Renal cortex interstitium (tissue), 11 donors: ENCODE results near the gene AFMID. TPM values are rescaled to one million over a fixed set of nuclear protein-coding genes. Genes with fewer than 3 reads are reported as not detected.
"Not testable (repeated sequence)": the region's sequence is repeated elsewhere in the genome, so short reads cannot be mapped to it uniquely, and the experiment has no call there.

ENCODE experiments used
- DNase-seq, 11 donors: peaks; one replicate each; pipeline ENCODE4 v3.0.0-alpha.2; 2013; ENCODE audit warnings: low read depth in 9 of 11, low spot score in 4 of 11; ENCODE audit errors: extremely low read depth in 1 of 11
- polyA plus RNA-seq, 3 donors: library from polyadenylated mRNA; unstranded; fragments of 120-200 nt; gene quantifications; one replicate each; pipeline ENCODE4 v1.2.1, GENCODE V29; 2013; ENCODE audit not compliant: insufficient read length in 3 of 3

Gene AFMID
- polyA plus RNA-seq, 3 donors, result 58.3 to 95.7 (median 65.7) TPM

DNA sequence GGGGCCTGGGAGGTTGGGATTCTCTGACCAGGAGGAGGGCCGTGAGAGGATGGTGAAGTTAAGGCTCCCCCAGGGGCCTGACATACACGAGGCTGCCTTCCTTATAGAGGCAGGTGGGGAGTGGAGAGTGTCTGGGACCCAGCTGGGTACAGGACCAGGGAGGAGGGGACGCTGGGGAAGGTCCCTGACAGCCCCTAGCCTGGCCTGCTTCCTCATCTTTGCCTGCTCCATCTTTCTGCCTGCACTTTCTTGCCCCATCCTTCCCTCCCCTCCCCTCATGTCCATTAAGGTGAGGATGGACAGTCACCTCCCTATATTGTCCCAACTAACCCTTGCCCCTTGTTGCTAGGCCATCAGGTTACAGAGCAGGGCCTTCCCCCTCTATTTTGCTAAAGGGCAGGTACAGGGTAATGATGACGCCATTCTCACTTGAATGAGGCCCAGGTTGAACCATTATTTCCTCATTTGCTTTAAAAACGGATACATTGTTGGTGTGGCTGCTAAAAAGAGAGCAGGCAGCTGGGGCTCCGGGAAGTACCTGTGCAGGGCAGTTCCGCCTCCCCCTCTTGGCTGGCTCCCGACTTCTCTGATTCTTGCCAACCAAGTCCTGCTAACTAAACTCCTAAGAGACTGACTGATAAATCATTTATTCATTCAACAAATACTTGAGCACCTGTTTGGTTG is 39.7 kb upstream of the AFMID start:
- DNase-seq, result no peak

DNA sequence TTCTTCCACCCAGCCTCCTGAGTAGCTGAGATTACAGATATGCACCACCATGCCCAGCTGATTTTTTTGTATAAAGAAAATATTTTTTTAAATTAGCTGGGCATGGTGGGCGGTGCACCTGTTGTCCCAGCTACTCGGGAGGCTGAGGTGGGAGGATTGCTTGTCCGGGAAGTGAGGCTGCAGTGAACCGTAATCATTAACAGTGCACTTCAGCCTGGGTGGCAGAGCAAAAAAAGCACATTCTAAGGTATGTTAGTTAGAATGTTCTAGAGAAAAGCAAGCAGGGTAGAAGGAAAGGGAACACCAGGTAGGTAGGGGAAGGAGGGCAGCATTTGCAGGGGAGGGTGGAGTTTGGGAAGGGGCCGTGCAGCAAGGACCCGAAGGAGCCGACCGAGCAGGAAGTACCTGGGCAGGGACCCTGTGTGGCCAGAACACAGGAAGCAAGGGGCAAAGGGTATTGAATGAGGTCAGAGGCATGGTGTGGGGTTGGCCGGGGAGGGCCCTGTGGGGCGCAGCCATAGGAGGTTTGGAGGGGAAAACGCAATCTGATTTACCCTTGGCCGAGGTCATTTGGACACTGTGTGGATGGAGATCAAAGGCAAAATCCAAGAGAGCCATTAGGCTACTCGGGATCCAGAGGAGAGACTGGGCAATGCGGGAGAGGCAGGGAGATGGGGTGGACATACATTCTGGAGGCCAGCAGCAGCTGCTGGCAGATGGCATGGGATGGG is 38.7 kb upstream of the AFMID start:
- no peak for DNase-seq

DNA sequence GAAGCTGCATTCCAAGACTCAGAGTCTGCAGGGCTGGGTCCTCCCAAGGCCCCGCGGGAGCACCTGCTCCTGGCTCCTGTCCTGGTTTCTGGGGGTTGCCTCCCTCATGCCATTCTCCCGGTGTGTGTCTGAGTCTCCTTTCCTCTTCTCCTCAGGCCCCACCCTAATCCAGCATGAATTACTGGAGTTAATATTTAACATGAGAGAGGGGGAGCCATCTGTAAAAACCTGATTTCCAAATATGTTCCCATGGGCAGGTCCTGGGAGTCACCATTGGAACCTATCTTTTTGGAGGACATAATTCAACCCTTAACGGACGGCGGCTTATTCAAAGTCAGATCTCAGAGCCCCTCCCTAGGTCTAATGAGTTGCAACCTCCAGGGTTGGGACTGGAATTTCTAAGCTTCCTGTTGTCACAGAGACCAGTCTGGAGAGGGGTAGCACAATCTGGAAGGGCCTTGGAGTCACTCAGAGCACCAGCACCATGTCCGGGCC is 35.6 kb upstream of the AFMID start:
- DNase-seq, result no peak

- no peak for DNase-seq
These were observed 32.0 kb upstream of the AFMID start for GRCh38 chr17:78154903-78155811.

- DNase-seq, result no peak
These were observed 27.5 kb upstream of the AFMID start for GRCh38 chr17:78159575-78160158.

- no peak for DNase-seq
These were observed 23.0 kb upstream of the AFMID start for GRCh38 chr17:78163881-78164747.

DNA sequence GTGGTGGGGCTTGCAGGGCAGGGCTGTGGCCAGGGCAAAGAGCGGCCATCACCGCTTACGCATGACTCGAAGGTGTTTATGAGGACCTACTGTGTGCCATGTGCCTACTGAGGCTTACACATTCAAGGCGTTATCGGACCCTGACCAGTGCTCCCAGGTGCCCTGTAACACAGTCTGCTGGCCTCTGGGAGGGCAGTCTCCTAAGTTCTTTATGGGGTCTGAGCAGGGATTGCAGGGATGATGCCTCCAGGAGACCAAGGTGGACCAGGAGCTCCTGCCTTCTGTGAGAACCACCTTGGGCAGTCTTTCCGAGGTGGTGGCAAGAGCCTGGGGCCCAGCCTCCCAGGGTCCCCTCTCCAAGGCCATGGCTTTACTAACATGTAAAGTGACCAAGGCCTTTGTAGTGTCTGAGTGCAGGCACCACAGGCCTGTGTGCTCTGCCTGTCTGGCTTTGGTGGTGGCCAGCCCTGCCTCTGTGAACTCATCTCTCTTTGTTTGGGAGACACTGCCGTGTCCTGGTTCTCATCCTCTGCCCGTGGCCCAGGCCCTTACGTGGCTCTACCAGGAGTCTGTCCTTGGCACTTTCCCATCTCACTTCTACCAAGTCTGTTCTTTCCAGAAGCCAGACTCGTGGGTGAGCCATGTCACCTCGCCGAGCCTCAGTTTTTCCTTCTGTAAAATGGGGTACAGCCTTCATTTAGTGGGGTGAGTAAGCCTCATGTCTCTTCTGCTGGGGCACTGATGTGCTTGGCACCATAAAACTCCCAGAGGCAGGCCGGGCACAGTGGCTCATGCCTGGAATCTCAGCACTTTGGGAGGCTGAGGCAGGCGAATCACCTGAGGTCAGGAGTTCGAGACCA is 22.2 kb upstream of the AFMID start:
- DNase-seq, result no peak

DNA sequence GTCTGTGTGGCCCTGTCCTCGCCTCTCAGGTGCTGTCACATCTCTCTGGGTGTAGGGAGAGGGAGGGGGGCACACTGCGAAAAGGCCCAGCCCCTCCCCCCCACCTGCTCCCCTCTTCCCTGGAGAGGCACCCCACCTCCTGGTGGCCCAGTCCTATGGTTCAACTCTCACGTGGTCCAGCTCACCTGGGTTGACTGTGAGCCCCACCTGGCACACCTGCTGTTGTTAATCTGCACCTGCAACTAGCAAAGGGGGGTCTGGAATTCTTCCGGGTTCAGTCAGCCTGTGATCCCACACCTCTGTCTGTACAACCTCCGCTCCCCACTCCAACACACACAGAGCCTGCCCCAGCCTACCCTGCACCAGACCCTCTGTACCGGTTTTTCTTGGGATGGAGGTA is 20.7 kb upstream of the AFMID start:
- no peak for DNase-seq

DNA sequence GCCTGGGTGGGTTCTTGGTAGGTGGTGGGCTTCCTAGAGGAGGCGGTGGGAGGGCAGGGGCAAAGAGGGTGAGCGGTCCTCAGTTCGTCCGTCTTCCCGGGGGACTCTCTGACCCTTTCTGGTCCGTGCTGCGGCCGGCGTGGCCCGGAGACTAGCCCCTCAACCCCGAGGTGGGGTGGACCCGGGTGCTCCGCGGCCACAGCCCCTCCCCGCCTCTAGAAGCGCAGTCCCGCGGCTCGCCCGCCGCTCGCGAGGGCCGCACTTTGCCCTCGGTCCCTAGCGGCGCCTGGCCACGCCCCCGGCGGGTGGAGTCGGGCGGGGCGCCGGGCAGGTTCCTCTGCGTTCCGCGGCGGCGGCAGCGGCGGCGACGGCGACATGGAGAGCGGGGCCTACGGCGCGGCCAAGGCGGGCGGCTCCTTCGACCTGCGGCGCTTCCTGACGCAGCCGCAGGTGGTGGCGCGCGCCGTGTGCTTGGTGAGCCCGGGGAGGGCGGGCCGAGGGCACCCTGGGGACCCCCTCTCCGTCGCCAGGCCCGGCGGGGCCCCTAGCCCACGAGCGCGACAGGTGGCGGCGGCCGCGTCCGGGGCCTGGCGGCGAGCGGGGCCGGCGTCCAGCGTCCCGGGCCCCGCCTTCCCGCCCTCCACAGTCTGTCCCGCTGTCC is 18.8 kb upstream of the AFMID start, which contains the start of gene SYNGR2:
Gene SYNGR2 (plus strand): TSS at position 340 of the 661 bp plus-strand sequence. CDS start 36 bp downstream, at position 376.
- peak in 5 of 11 donors; percentile 63 to 77 (median 74) for DNase-seq

- no peak for DNase-seq
These were observed 18.0 kb upstream of the AFMID start for GRCh38 chr17:78168903-78169793.

DNA sequence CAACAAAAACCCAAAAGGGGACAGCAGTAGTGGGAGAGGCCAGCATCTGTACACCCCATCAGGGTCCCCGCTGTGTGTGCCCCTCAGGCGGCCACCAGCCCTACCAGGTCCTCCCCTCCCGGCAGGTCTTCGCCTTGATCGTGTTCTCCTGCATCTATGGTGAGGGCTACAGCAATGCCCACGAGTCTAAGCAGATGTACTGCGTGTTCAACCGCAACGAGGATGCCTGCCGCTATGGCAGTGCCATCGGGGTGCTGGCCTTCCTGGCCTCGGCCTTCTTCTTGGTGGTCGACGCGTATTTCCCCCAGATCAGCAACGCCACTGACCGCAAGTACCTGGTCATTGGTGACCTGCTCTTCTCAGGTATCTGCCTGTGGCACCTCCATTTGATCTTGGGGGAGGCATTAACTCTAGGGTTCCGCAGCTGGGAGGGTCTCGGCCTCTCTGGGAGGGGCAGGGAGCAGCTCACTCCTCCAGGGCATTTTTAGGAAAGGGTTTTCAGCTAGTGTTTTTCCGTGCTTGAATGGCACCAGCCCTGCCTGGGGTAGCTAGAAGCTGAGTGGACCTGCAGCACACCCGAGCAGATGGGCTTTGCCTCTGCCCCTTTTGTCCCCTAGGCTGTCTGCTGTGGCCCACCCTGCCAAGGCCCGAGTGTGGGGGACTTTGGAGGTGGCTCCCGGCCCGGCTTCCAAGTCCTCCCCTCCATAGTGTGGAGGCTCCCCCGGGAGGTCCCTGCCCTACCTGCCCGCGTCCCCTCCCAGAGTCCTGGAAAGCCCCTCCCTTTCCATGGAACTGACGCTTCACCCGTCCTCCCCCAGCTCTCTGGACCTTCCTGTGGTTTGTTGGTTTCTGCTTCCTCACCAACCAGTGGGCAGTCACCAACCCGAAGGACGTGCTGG is 16.2 kb upstream of the AFMID start:
- no peak for DNase-seq

DNA sequence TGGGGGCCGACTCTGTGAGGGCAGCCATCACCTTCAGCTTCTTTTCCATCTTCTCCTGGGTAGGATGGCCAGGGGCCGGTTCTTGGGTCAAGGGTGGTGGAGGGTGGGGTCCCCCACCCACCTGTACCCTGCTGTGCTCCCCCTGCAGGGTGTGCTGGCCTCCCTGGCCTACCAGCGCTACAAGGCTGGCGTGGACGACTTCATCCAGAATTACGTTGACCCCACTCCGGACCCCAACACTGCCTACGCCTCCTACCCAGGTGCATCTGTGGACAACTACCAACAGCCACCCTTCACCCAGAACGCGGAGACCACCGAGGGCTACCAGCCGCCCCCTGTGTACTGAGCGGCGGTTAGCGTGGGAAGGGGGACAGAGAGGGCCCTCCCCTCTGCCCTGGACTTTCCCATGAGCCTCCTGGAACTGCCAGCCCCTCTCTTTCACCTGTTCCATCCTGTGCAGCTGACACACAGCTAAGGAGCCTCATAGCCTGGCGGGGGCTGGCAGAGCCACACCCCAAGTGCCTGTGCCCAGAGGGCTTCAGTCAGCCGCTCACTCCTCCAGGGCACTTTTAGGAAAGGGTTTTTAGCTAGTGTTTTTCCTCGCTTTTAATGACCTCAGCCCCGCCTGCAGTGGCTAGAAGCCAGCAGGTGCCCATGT is 15.4 kb upstream of the AFMID start:
- DNase-seq, result not testable (repeated sequence)

GRCh38 chr17:78172249-78173051 is 14.7 kb upstream of the AFMID start:
- no peak for DNase-seq
